Measurements from ENCODE around the gene STK10. TPM values are rescaled to one million over a fixed set of nuclear protein-coding genes. Genes with fewer than 3 reads are reported as not detected.

Gene STK10
- polyA plus RNA-seq, 3 donors: 21.5 to 180 (median 47.4) TPM

GRCh38 chr5:172127581-172127980, 60.4 kb downstream of the STK10 start:
- H3K79me2 ChIP-seq (ENCODE audit: insufficient read depth, low read length): peaks cover 92% of the 10 kb centered on the region
- H3K36me3 Mint-ChIP-seq: peaks cover 76 to 87% of the 10 kb centered on the region in 2 donors

GRCh38 chr5:172123269-172123692, 64.7 kb downstream of the STK10 start:
- Mint-ChIP-seq H3K4me3 (no peak overlapping the region), H3K27me3 (ENCODE audit: low read depth in 3 of 3) (peaks cover 0 to 2% (median 0%) of the 10 kb centered on the region in 3 donors), H3K4me1 (peaks cover 32% of the 10 kb centered on the region), H3K36me3 (peaks cover 71 to 89% of the 10 kb centered on the region in 2 donors), H3K9me3 (peaks cover 0 to under 1% (median 0%) of the 10 kb centered on the region in 7 donors), H3K27ac (peak overlapping the region; percentile 12 to 85 (median 67))
- H3K36me3 ChIP-seq (replicated peaks in 1 of 2; ENCODE audit: control insufficient read depth in 1 of 2, insufficient read depth in 2 of 2, low read length in 2 of 2): peaks cover 65 to 90% of the 10 kb centered on the region in 2 donors
- DNase-seq: no peak
- H2AFZ ChIP-seq (ENCODE audit: insufficient read depth, low read depth, low read length, poor library complexity, severe bottlenecking): no peak overlapping the region
- intact Hi-C loops (cut with micrococcal nuclease): no loop called here
- peaks cover 73% of the 10 kb centered on the region for H4K20me1 ChIP-seq (ENCODE audit: insufficient read depth, low read length)
- H3K27ac ChIP-seq (ENCODE audit: low read depth in 1 of 2, low read length in 2 of 2): peak overlapping the region in 1 of 2 donors; percentile 17
- H3K27me3 ChIP-seq (ENCODE audit: control insufficient read depth in 2 of 2, insufficient read depth in 2 of 2, low read length in 2 of 2): no peaks in the 10 kb centered on the region
- no peak overlapping the region for H3K4me3 ChIP-seq (replicated peaks in 1 of 3; ENCODE audit: low read depth in 2 of 3, low read length in 3 of 3)
- H3K79me2 ChIP-seq (ENCODE audit: insufficient read depth, low read length): peaks cover 98% of the 10 kb centered on the region
- no peak overlapping the region for H3K9ac ChIP-seq (ENCODE audit: insufficient read depth, low read length, poor library complexity, severe bottlenecking)
- peaks cover 22 to 23% of the 10 kb centered on the region in 2 donors for H3K4me1 ChIP-seq (ENCODE audit: control insufficient read depth in 1 of 2, insufficient read depth in 2 of 2, low read length in 2 of 2)
- TF ChIP-seq CTCF (IDR thresholded peaks at IDR 0.05): no peak
- 81% methylated on average over 2 of the region's 4 CpGs for WGBS (ENCODE audit: insufficient coverage)
- no peaks in the 10 kb centered on the region for H3K9me3 ChIP-seq (replicated peaks in 1 of 2; ENCODE audit: control insufficient read depth in 1 of 2, insufficient read depth in 1 of 2, low read length in 2 of 2)
- no peak overlapping the region for H3K4me2 ChIP-seq (replicated peaks; ENCODE audit: extremely low read depth, low read length, poor library complexity, severe bottlenecking)

More at GRCh38 chr5:172127581-172127980, 60.4 kb downstream of the STK10 start:
- DNase-seq: no peak
- no peak overlapping the region for H3K9ac ChIP-seq (ENCODE audit: insufficient read depth, low read length, poor library complexity, severe bottlenecking)
- Mint-ChIP-seq H3K27ac (peak overlapping the region in 5 of 7 donors; percentile 84 to 100 (median 100)), H3K4me1 (peaks cover 52% of the 10 kb centered on the region), H3K27me3 (ENCODE audit: low read depth in 3 of 3) (peaks cover 0 to 2% (median 0%) of the 10 kb centered on the region in 3 donors), H3K9me3 (peaks cover 0 to 3% (median 0%) of the 10 kb centered on the region in 7 donors), H3K4me3 (no peak overlapping the region)
- TF ChIP-seq CTCF (IDR thresholded peaks at IDR 0.05): no peak
- WGBS (ENCODE audit: insufficient coverage): 98% methylated on average over 5 of the region's 5 CpGs
- no peak overlapping the region for H2AFZ ChIP-seq (ENCODE audit: insufficient read depth, low read depth, low read length, poor library complexity, severe bottlenecking)
- peaks cover 46 to 63% of the 10 kb centered on the region in 2 donors for H3K36me3 ChIP-seq (replicated peaks in 1 of 2; ENCODE audit: control insufficient read depth in 1 of 2, insufficient read depth in 2 of 2, low read length in 2 of 2)
- H3K27ac ChIP-seq (ENCODE audit: low read depth in 1 of 2, low read length in 2 of 2): peak overlapping the region in 1 of 2 donors; percentile 99
- H3K4me2 ChIP-seq (replicated peaks; ENCODE audit: extremely low read depth, low read length, poor library complexity, severe bottlenecking): no peak overlapping the region
- peaks cover 53% of the 10 kb centered on the region for H4K20me1 ChIP-seq (ENCODE audit: insufficient read depth, low read length)
- H3K27me3 ChIP-seq (ENCODE audit: control insufficient read depth in 2 of 2, insufficient read depth in 2 of 2, low read length in 2 of 2): no peaks in the 10 kb centered on the region
- no peaks in the 10 kb centered on the region for H3K9me3 ChIP-seq (replicated peaks in 1 of 2; ENCODE audit: control insufficient read depth in 1 of 2, insufficient read depth in 1 of 2, low read length in 2 of 2)
- intact Hi-C loops (cut with micrococcal nuclease): no loop called here
- no peak overlapping the region for H3K4me3 ChIP-seq (replicated peaks in 1 of 3; ENCODE audit: low read depth in 2 of 3, low read length in 3 of 3)
- peaks cover 43 to 44% of the 10 kb centered on the region in 2 donors for H3K4me1 ChIP-seq (ENCODE audit: control insufficient read depth in 1 of 2, insufficient read depth in 2 of 2, low read length in 2 of 2)
